Measurements from ENCODE around the gene ITGB6. TPM values are rescaled to one million over a fixed set of nuclear protein-coding genes. Genes with fewer than 3 reads are reported as not detected.

ITGB6 gene
- polyA plus RNA-seq, 3 donors = 12.2 to 18.8 (median 13.9) TPM

DNA sequence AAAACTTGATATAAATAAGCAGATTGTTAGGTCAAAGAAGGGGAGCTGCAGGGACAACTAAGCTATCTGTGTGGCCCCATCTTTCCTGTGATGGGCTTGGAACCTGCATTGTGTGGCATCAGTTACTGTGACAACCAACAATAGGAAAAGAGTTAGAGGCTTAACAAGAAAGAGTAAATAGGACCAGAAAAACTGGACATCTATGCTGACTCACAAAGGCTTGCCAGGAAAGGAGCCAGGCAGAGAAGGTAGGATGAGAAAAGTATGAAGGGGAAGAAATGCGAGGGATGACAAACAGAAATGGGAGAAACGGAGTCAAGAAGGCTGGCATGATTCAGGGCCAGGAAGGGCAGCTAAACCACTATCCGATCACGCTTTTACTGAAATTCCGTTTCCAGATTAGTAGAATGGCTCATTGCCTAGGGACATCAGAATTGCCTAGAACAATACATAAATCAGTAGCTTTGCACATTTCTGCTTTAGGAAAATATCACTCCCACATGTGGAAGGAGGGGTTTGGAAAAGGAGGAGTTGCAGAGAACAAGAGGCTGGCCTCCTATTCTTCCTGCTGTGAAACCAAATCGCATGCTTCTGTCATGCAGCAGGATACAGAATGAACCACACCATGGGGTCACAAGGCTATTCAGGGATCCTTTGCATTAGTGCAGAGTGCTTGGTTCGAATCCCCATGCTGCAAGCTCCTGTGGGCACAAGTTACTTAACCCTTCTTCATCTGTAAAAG, 144.9 kb downstream of the ITGB6 start:
- DNase-seq = peak; percentile 67

DNA sequence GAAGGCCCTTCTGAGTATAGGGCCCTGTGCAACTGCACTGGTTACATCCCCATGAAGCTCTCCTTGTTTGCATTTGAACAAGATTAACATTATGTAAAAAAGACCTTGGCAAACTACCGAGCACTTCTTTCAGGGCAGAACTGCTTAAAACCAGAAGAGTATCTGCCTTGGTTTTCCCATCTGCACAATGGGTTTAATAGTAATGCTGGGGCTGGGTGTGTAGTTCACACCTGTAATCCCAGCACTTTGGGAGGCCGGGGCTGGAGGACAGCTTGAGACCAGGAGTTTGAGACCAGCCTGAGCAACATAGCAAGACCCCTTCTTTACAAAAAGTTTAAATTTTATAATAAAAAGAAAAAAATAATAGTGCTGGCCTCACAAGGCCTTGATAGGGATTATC, 146.1 kb downstream of the ITGB6 start:
- no peak for DNase-seq

GRCh38 chr2:160052531-160052930, 147.5 kb downstream of the ITGB6 start:
- no peak for DNase-seq

- DNase-seq = no peak
These were observed 148.7 kb downstream of the ITGB6 start for GRCh38 chr2:160051371-160051800.

- DNase-seq = no peak
These were observed 149.9 kb downstream of the ITGB6 start for GRCh38 chr2:160050147-160050546.

Other genes with a start within 250 kb of the ITGB6 start
- 100 to 1,000 TPM in 1 of 3 donors, 10 to 100 TPM in 2; 81.4 to 129 (median 83.9) TPM for gene PLA2R1, start 137.7 kb downstream of the ITGB6 start, polyA plus RNA-seq (ENCODE audit: insufficient read length in 3 of 3)

Data from renal pelvis (tissue), 4 donors.